ENCODE measurements around the gene ACSL1.

ACSL1 gene

GRCh38 chr4:184826691-184827270, 1.0 kb upstream of the ACSL1 start:
- no peak for DNase-seq (ENCODE audit: low read depth)
- peak overlapping the region; percentile 65 for H3K4me3 ChIP-seq (replicated peaks; ENCODE audit: low read depth, low read length)
- TF ChIP-seq CTCF (IDR thresholded peaks at IDR 0.05; ENCODE audit: low read length, missing control alignments) = no peak

- peak overlapping the region; percentile 65 for H3K4me3 ChIP-seq (replicated peaks; ENCODE audit: low read depth, low read length)
- TF ChIP-seq CTCF (IDR thresholded peaks at IDR 0.05; ENCODE audit: low read length, missing control alignments) = no peak
- DNase-seq (ENCODE audit: low read depth) = no peak
Measured at GRCh38 chr4:184825141-184825895, 450 bp downstream of the ACSL1 start.

GRCh38 chr4:184824776-184825084, 1.0 kb downstream of the ACSL1 start:
- TF ChIP-seq CTCF (IDR thresholded peaks at IDR 0.05; ENCODE audit: low read length, missing control alignments) = no peak
- DNase-seq (ENCODE audit: low read depth) = no peak
- peak overlapping the region; percentile 65 for H3K4me3 ChIP-seq (replicated peaks; ENCODE audit: low read depth, low read length)

GRCh38 chr4:184824081-184824775, 1.5 kb downstream of the ACSL1 start:
- no peak for TF ChIP-seq CTCF (IDR thresholded peaks at IDR 0.05; ENCODE audit: low read length, missing control alignments)
- no peak for DNase-seq (ENCODE audit: low read depth)
- peak overlapping the region; percentile 65 for H3K4me3 ChIP-seq (replicated peaks; ENCODE audit: low read depth, low read length)

GRCh38 chr4:184823014-184823413, 2.8 kb downstream of the ACSL1 start:
- no peak for TF ChIP-seq CTCF (IDR thresholded peaks at IDR 0.05; ENCODE audit: low read length, missing control alignments)
- DNase-seq (ENCODE audit: low read depth) = no peak
- H3K4me3 ChIP-seq (replicated peaks; ENCODE audit: low read depth, low read length) = no peak overlapping the region

GRCh38 chr4:184822356-184822755, 3.4 kb downstream of the ACSL1 start:
- no peak for TF ChIP-seq CTCF (IDR thresholded peaks at IDR 0.05; ENCODE audit: low read length, missing control alignments)
- DNase-seq (ENCODE audit: low read depth) = no peak
- H3K4me3 ChIP-seq (replicated peaks; ENCODE audit: low read depth, low read length) = no peak overlapping the region

All from fibroblast of pulmonary artery (primary cell).